Lower leg skin (tissue), 3 donors: ENCODE measurements around the gene ESR2.

Source experiments
- CTCF ChIP-seq, 3 donors: fragments of 450-650 bp; IDR thresholded peaks; one replicate each; pipeline ENCODE4 v1.5.1; 2016; ENCODE audit warnings: antibody characterized with exemption in 3 of 3, mild to moderate bottlenecking in 3 of 3, moderate library complexity in 2 of 3
- POLR2A ChIP-seq, 2 donors: fragments of 450-650 bp; IDR thresholded peaks; one replicate each; pipeline ENCODE4 v1.6.1; 2016 to 2017; ENCODE audit warnings: antibody characterized with exemption in 2 of 2, mild to moderate bottlenecking in 1 of 2, moderate library complexity in 1 of 2

- no peak for TF ChIP-seq CTCF (IDR thresholded peaks at IDR 0.05)
- TF ChIP-seq POLR2A (IDR thresholded peaks at IDR 0.05) = no peak
Measured at GRCh38 chr14:64059454-64060198, 234.5 kb downstream of the ESR2 start.
